Liver (tissue), 9 donors: ENCODE data around the gene MIF4GD. TPM values are rescaled to one million over a fixed set of nuclear protein-coding genes. Genes with fewer than 3 reads are reported as not detected.

Source experiments
- DNase-seq: peaks from one replicate; pipeline ENCODE4 v3.0.0-alpha.2; 2017; ENCODE audit warnings: low spot score
- H3K27ac ChIP-seq, 2 donors: one replicate each; pipeline ENCODE4 v1.7.0; 2013; ENCODE audit warnings: inconsistent platforms in 2 of 2, low read length in 2 of 2, control low read depth in 1 of 2, low read depth in 1 of 2, mild to moderate bottlenecking in 1 of 2
- H3K27me3 ChIP-seq, 4 donors: one replicate each; pipeline versions ENCODE4 v1.6.1 to v1.7.0; 2013; ENCODE audit warnings: low read length in 3 of 4, inconsistent platforms in 1 of 4, mild to moderate bottlenecking in 1 of 4, moderate library complexity in 1 of 4; ENCODE audit not compliant: control insufficient read depth in 4 of 4, insufficient read depth in 4 of 4
- H3K36me3 ChIP-seq, 4 donors: one replicate each; pipeline versions ENCODE4 v1.6.1 to v1.7.0; 2013; ENCODE audit warnings: low read length in 3 of 4, mild to moderate bottlenecking in 3 of 4, low read depth in 1 of 4, moderate library complexity in 1 of 4; ENCODE audit not compliant: control insufficient read depth in 4 of 4, insufficient read depth in 3 of 4
- H3K4me1 ChIP-seq, 4 donors: one replicate each; pipeline versions ENCODE4 v1.6.1 to v1.7.0; 2013; ENCODE audit warnings: low read length in 3 of 4, mild to moderate bottlenecking in 3 of 4, moderate library complexity in 1 of 4; ENCODE audit not compliant: control insufficient read depth in 4 of 4, insufficient read depth in 4 of 4
- H3K4me3 ChIP-seq, 3 donors: one replicate each; pipeline versions ENCODE4 v1.6.1 to v1.7.0; 2013; ENCODE audit warnings: low read length in 3 of 3, control low read depth in 1 of 3, low read depth in 1 of 3, mild to moderate bottlenecking in 1 of 3
- H3K9ac ChIP-seq, 2 donors: one replicate each; pipeline ENCODE4 v1.7.0; 2013; ENCODE audit warnings: low read length in 2 of 2, mild to moderate bottlenecking in 2 of 2, moderate library complexity in 2 of 2, control low read depth in 1 of 2, low read depth in 1 of 2
- H3K9me3 ChIP-seq, 4 donors: one replicate each; pipeline versions ENCODE4 v1.6.1 to v1.7.0; 2013; ENCODE audit warnings: low read length in 3 of 4; ENCODE audit not compliant: control insufficient read depth in 4 of 4
- EGR1 ChIP-seq, 2 donors: IDR thresholded peaks; 2 replicates each; pipeline ENCODE4 v1.6.1; 2016 to 2018; ENCODE audit warnings: antibody characterized with exemption in 2 of 2, low read depth in 2 of 2
- FOXA1 ChIP-seq: IDR thresholded peaks from 2 replicates; pipeline ENCODE4 v1.6.1; 2016; ENCODE audit warnings: antibody characterized with exemption
- FOXA2 ChIP-seq: IDR thresholded peaks from 2 replicates; pipeline ENCODE4 v1.6.1; 2016; ENCODE audit warnings: antibody characterized with exemption
- GABPA ChIP-seq, 2 donors: IDR thresholded peaks in 1 of 2; conservative IDR thresholded peaks in 1 of 2; 2 replicates each; pipeline ENCODE4 v1.6.1; 2016; ENCODE audit warnings: antibody characterized with exemption in 2 of 2, mild to moderate bottlenecking in 1 of 2, moderate library complexity in 1 of 2
- HNF4A ChIP-seq, 2 donors: conservative IDR thresholded peaks; 2 replicates each; pipeline ENCODE4 v1.6.1; 2016; ENCODE audit warnings: antibody characterized with exemption in 2 of 2, mild to moderate bottlenecking in 2 of 2
- HNF4G ChIP-seq: IDR thresholded peaks from 2 replicates; pipeline ENCODE4 v1.6.1; 2016; ENCODE audit warnings: antibody characterized with exemption
- JUND ChIP-seq, 2 donors: IDR thresholded peaks; 2 replicates each; pipeline ENCODE4 v1.6.1; 2016; ENCODE audit warnings: antibody characterized with exemption in 2 of 2
- NR2F2 ChIP-seq: IDR thresholded peaks from 2 replicates; pipeline ENCODE4 v1.6.1; 2016; ENCODE audit warnings: antibody characterized with exemption
- RAD21 ChIP-seq, 2 donors: IDR thresholded peaks; 2 replicates each; pipeline ENCODE4 v1.6.1; 2016; ENCODE audit warnings: antibody characterized with exemption in 2 of 2, mild to moderate bottlenecking in 2 of 2
- SP1 ChIP-seq: IDR thresholded peaks from 2 replicates; pipeline ENCODE4 v1.6.1; 2018; ENCODE audit warnings: antibody characterized with exemption, mild to moderate bottlenecking
- TAF1 ChIP-seq: conservative IDR thresholded peaks from 2 replicates; pipeline ENCODE4 v1.6.1; 2016; ENCODE audit warnings: antibody characterized with exemption, mild to moderate bottlenecking
- YY1 ChIP-seq: IDR thresholded peaks from 2 replicates; pipeline ENCODE4 v1.6.1; 2016; ENCODE audit warnings: antibody characterized with exemption, mild to moderate bottlenecking
- WGBS: extraction: QIAGEN DNeasy Blood & Tissue Kit; methylation state at CpG from one replicate; pipeline ENCODE4 v1.1.7; 2013; 5-methylcytosine and 5-hydroxymethylcytosine counted together
- polyA plus RNA-seq, 2 donors: library from polyadenylated mRNA; stranded (reverse) in 1 of 2; unstranded in 1 of 2; fragments of 200-250 nt in 1 of 2; fragments of >200 nt in 1 of 2; fragmentation: Nextera tagmentation in 1 of 2; extraction: Ambion mirVana in 1 of 2; gene quantifications; one replicate each; pipeline versions ENCODE4 v1.2.1 to v1.2.3, GENCODE V29; 2013 to 2015
- total RNA-seq, 2 donors: library from RNA; depleted of rRNA; stranded (reverse); fragments of >200 nt; gene quantifications; one replicate each; pipeline ENCODE4 v1.2.3, GENCODE V29; 2014
- TF ChIP-seq, protein P1 (sequence below): IDR thresholded peaks from 2 replicates; pipeline ENCODE4 v1.6.1; 2016; ENCODE audit warnings: antibody characterized with exemption, mild to moderate bottlenecking
- TF ChIP-seq, protein P2 (sequence below): fragments of 150-350 bp; IDR thresholded peaks from 2 replicates; pipeline ENCODE4 v1.5.1; 2017; ENCODE audit warnings: improper control_type of control experiment, low read depth, low read length; ENCODE audit not compliant: missing input control
- TF ChIP-seq, protein P3 (sequence below): IDR thresholded peaks from 2 replicates; pipeline ENCODE4 v1.6.1; 2016; ENCODE audit warnings: antibody characterized with exemption
- TF ChIP-seq, protein P4 (sequence below): IDR thresholded peaks from 2 replicates; pipeline ENCODE4 v1.6.1; 2016; ENCODE audit warnings: antibody characterized with exemption
- donor health status: healthy.
- donor health status: healthy.
- donor health status: healthy.
- donor health status: healthy.
- donor health status: healthy.

MIF4GD gene
- total and polyA plus RNA-seq, 4 donors, result 6.2 to 13.6 (median 9.7) TPM

DNA sequence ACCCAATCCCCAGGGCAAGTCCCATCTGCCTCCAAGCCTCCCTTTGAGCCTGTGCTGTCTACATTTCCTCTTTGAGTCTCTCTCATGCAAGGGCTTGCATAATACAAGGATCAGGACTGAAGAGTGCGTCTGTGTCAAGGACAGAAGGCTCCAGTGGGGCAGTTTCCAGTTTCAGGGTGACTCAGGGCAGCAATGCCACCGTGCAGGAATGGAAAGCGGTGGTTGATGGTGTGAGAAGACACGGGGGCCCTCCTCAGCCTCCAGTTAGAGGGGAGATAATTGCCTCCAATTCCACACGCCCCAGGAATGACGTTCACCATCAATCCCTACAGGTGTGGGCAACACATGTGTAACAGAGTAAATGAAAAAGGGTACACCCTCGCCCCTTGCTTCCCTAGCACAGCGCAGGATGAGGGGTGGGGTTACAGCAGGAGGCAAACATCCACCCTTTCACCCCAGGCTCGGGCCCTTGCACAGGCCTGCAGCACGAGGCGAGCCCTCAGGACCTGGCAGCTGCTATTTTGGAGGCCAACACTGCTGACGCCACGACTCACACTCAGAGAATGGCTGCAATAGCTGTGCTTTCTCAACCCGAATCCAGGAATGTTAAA, 43.0 kb upstream of the MIF4GD start:
- Histone ChIP-seq H3K27me3 (no peaks in the 10 kb centered on the region), H3K4me1 (peaks cover 0 to 17% (median 13%) of the 10 kb centered on the region in 4 donors), H3K9me3 (no peaks in the 10 kb centered on the region), H3K36me3 (peaks cover 0 to 11% (median 2%) of the 10 kb centered on the region in 4 donors), H3K9ac (no peak overlapping the region), H3K27ac (peak overlapping the region; percentile 7 to 10), H3K4me3 (no peak overlapping the region)
- no peak for DNase-seq
- TF ChIP-seq YY1 (no peak), RAD21 (IDR thresholded peaks at IDR 0.05) (no peak), TAF1 (no peak), HNF4G (no peak), FOXA1 (no peak), NR2F2 (no peak), GABPA (IDR thresholded peaks at IDR 0.05 in 1 of 2, conservative IDR thresholded peaks at IDR 0.05 in 1 of 2) (no peak), EGR1 (IDR thresholded peaks at IDR 0.05; ENCODE audit: low read depth in 2 of 2) (no peak), HNF4A (conservative IDR thresholded peaks at IDR 0.05) (no peak), SP1 (no peak), JUND (IDR thresholded peaks at IDR 0.05) (no peak), FOXA2 (no peak)
- TF ChIP-seq, protein P1, sequence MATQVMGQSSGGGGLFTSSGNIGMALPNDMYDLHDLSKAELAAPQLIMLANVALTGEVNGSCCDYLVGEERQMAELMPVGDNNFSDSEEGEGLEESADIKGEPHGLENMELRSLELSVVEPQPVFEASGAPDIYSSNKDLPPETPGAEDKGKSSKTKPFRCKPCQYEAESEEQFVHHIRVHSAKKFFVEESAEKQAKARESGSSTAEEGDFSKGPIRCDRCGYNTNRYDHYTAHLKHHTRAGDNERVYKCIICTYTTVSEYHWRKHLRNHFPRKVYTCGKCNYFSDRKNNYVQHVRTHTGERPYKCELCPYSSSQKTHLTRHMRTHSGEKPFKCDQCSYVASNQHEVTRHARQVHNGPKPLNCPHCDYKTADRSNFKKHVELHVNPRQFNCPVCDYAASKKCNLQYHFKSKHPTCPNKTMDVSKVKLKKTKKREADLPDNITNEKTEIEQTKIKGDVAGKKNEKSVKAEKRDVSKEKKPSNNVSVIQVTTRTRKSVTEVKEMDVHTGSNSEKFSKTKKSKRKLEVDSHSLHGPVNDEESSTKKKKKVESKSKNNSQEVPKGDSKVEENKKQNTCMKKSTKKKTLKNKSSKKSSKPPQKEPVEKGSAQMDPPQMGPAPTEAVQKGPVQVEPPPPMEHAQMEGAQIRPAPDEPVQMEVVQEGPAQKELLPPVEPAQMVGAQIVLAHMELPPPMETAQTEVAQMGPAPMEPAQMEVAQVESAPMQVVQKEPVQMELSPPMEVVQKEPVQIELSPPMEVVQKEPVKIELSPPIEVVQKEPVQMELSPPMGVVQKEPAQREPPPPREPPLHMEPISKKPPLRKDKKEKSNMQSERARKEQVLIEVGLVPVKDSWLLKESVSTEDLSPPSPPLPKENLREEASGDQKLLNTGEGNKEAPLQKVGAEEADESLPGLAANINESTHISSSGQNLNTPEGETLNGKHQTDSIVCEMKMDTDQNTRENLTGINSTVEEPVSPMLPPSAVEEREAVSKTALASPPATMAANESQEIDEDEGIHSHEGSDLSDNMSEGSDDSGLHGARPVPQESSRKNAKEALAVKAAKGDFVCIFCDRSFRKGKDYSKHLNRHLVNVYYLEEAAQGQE, result no peak
- TF ChIP-seq, protein P2, sequence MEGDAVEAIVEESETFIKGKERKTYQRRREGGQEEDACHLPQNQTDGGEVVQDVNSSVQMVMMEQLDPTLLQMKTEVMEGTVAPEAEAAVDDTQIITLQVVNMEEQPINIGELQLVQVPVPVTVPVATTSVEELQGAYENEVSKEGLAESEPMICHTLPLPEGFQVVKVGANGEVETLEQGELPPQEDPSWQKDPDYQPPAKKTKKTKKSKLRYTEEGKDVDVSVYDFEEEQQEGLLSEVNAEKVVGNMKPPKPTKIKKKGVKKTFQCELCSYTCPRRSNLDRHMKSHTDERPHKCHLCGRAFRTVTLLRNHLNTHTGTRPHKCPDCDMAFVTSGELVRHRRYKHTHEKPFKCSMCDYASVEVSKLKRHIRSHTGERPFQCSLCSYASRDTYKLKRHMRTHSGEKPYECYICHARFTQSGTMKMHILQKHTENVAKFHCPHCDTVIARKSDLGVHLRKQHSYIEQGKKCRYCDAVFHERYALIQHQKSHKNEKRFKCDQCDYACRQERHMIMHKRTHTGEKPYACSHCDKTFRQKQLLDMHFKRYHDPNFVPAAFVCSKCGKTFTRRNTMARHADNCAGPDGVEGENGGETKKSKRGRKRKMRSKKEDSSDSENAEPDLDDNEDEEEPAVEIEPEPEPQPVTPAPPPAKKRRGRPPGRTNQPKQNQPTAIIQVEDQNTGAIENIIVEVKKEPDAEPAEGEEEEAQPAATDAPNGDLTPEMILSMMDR, result no peak
- TF ChIP-seq, protein P3, sequence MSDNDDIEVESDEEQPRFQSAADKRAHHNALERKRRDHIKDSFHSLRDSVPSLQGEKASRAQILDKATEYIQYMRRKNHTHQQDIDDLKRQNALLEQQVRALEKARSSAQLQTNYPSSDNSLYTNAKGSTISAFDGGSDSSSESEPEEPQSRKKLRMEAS, result no peak
- TF ChIP-seq, protein P4, sequence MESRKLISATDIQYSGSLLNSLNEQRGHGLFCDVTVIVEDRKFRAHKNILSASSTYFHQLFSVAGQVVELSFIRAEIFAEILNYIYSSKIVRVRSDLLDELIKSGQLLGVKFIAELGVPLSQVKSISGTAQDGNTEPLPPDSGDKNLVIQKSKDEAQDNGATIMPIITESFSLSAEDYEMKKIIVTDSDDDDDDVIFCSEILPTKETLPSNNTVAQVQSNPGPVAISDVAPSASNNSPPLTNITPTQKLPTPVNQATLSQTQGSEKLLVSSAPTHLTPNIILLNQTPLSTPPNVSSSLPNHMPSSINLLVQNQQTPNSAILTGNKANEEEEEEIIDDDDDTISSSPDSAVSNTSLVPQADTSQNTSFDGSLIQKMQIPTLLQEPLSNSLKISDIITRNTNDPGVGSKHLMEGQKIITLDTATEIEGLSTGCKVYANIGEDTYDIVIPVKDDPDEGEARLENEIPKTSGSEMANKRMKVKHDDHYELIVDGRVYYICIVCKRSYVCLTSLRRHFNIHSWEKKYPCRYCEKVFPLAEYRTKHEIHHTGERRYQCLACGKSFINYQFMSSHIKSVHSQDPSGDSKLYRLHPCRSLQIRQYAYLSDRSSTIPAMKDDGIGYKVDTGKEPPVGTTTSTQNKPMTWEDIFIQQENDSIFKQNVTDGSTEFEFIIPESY, result no peak
- 77% methylated on average over 14 of the region's 14 CpGs for WGBS
